MV-4-11 (cell line): ENCODE results near the gene TAGLN2.
A peak's percentile ranks its signal among the peaks of the same experiment; 100 is the strongest.

ENCODE experiments used
- DNase-seq: peaks from one replicate; lab custom pipeline; 2025; lab: John Stamatoyannopoulos, UW

Gene TAGLN2

GRCh38 chr1:159949123-159949522 is 23.8 kb upstream of the TAGLN2 start:
- no peak for DNase-seq

- no peak for DNase-seq
These were observed 22.6 kb upstream of the TAGLN2 start for GRCh38 chr1:159947942-159948341.

- no peak for DNase-seq
These were observed 21.2 kb upstream of the TAGLN2 start for GRCh38 chr1:159946242-159947187.

- no peak for DNase-seq
These were observed 20.4 kb upstream of the TAGLN2 start, which contains the start of gene IGSF9 for GRCh38 chr1:159945483-159946241. IGSF9 (minus strand) TSS chr1:159945613; CDS start chr1:159943454, 2,159 bp downstream.

GRCh38 chr1:159944623-159945455 is 19.5 kb upstream of the TAGLN2 start:
- DNase-seq, result no peak

- DNase-seq, result no peak
These were observed 18.8 kb upstream of the TAGLN2 start for GRCh38 chr1:159943908-159944622.

- no peak for DNase-seq
These were observed 18.0 kb upstream of the TAGLN2 start for GRCh38 chr1:159943278-159943640.

- DNase-seq, result no peak
These were observed 17.4 kb upstream of the TAGLN2 start for GRCh38 chr1:159942632-159943277.

- no peak for DNase-seq
These were observed 16.6 kb upstream of the TAGLN2 start for GRCh38 chr1:159941591-159942560.

- no peak for DNase-seq
These were observed 15.8 kb upstream of the TAGLN2 start for GRCh38 chr1:159941141-159941540.

GRCh38 chr1:159940006-159940620 is 14.8 kb upstream of the TAGLN2 start:
- no peak for DNase-seq

GRCh38 chr1:159939678-159940002 is 14.3 kb upstream of the TAGLN2 start:
- DNase-seq, result no peak

GRCh38 chr1:159938905-159939677 is 13.8 kb upstream of the TAGLN2 start:
- no peak for DNase-seq

- peak; percentile 57 for DNase-seq
These were observed 13.0 kb upstream of the TAGLN2 start for GRCh38 chr1:159938211-159938852.

GRCh38 chr1:159937054-159937750 is 11.9 kb upstream of the TAGLN2 start:
- DNase-seq, result peak; percentile 86

- DNase-seq, result peak; percentile 53
These were observed 11.1 kb upstream of the TAGLN2 start for GRCh38 chr1:159936273-159936904.

- peak; percentile 72 for DNase-seq
These were observed 10.5 kb upstream of the TAGLN2 start for GRCh38 chr1:159935719-159936272.
